Heart right ventricle (tissue), 16 donors: ENCODE data around the gene RGS12. TPM values are rescaled to one million over a fixed set of nuclear protein-coding genes. Genes with fewer than 3 reads are reported as not detected.

Source experiments
- ATAC-seq, 8 donors: fragments of 200-7000 bp; cut with Tn5 transposase; one replicate each; pipeline ENCODE4 v1.9.1; 2020; ENCODE audit warnings: mild to moderate bottlenecking in 8 of 8, moderate library complexity in 8 of 8, moderate number of reproducible peaks in 1 of 8
- DNase-seq, 2 donors: peaks; one replicate each; pipeline ENCODE4 v3.0.0-alpha.2; 2020
- H3K27ac ChIP-seq, 10 donors: fragments of 200-600 bp; sonication (generic) in 2 of 10; one replicate each; pipeline versions ENCODE4 v1.5.0 to v1.8.0; 2020 to 2022; ENCODE audit warnings: mild to moderate bottlenecking in 3 of 10
- H3K27me3 ChIP-seq, 7 donors: fragments of 200-600 bp; one replicate each; pipeline ENCODE4 v1.8.0; 2021 to 2022; ENCODE audit warnings: mild to moderate bottlenecking in 2 of 7
- H3K36me3 ChIP-seq, 9 donors: fragments of 200-600 bp; sonication (generic) in 1 of 9; one replicate each; pipeline versions ENCODE4 v1.5.0 to v1.8.0; 2020 to 2022; ENCODE audit warnings: mild to moderate bottlenecking in 2 of 9
- H3K4me1 ChIP-seq, 9 donors: fragments of 200-600 bp; sonication (generic) in 1 of 9; one replicate each; pipeline versions ENCODE4 v1.5.0 to v1.8.0; 2020 to 2022; ENCODE audit warnings: mild to moderate bottlenecking in 4 of 9
- H3K4me3 ChIP-seq, 10 donors: fragments of 200-600 bp; sonication (generic) in 2 of 10; one replicate each; pipeline versions ENCODE4 v1.5.0 to v1.8.0; 2020 to 2022; ENCODE audit warnings: mild to moderate bottlenecking in 7 of 10, moderate library complexity in 2 of 10
- H3K9me3 ChIP-seq, 11 donors: fragments of 200-600 bp in 10 of 11; sonication (generic) in 2 of 11; one replicate each; pipeline versions ENCODE4 v1.5.0 to v1.8.0; 2013 to 2022; ENCODE audit warnings: mild to moderate bottlenecking in 2 of 11, control low read depth in 1 of 11, moderate library complexity in 1 of 11
- CTCF ChIP-seq, 9 donors: fragments of 200-600 bp; sonication (generic) in 2 of 9; IDR thresholded peaks; one replicate each; pipeline versions ENCODE4 v1.5.0 to v1.8.0; 2021 to 2022; ENCODE audit warnings: antibody characterized with exemption in 9 of 9, mild to moderate bottlenecking in 5 of 9, moderate library complexity in 1 of 9
- WGBS, 2 donors: extraction: QIAGEN DNeasy Blood & Tissue Kit; methylation state at CpG; one replicate each; pipeline ENCODE4 v1.1.7; 2013; ENCODE audit warnings: inconsistent platforms in 1 of 2; 5-methylcytosine and 5-hydroxymethylcytosine counted together
- intact Hi-C, 10 donors: fragments of 100-400 bp; cut with DNase I; formaldehyde crosslinking; loops; one replicate each; pipeline versions ENCODE4 v1.11.1 to v1.14.2; 2022
- polyA plus RNA-seq, 2 donors: library from polyadenylated mRNA; stranded (reverse); fragments of 200-250 nt; gene quantifications; one replicate each; pipeline ENCODE4 v1.2.3, GENCODE V29; 2013
- total RNA-seq, 10 donors: library from RNA; stranded (reverse); fragmentation: NEBNext Ultra II Directional in 3 of 10; extraction: Animal tissue kit (Norgen Biotek cat#: 25700) in 3 of 10; gene quantifications; one replicate each; pipeline versions ENCODE4 v1.2.1 to v1.2.4, GENCODE V29; 2021 to 2023
- donor health status: Arrhythmogenic right ventricular cardiomyopathy.
- donor health status: ischemic (EF 13 %, LVEDD 7.1; RV severe dilation, severe dysfunction).
- donor health status: healthy with polysubstance abuse.
- donor health status: DM: no; HTN: yes; CAD: no.
- donor health status: DM: no; HTN: no; CAD: no.
- donor health status: ischemic (EF 25% LVEDD 6.9; RV normal size, moderate dysfunction).
- donor health status: ischemic (EF 25% LVEDD 5.7; RV mildly dilated, moderate dysfunction).
- donor health status: healthy.
- donor health status: DM: yes; HTN: yes; CAD: no.
- donor health status: Ischemic cardiomyopathy.
- donor health status: ischemic (EF 35%, LVEDD 5.7; RV mildly dilated, moderate dysfunction).
- donor health status: nonischemic (EF 11% LVEDD 7.7; RV severe dilation, severe dysfunction).
- donor health status: DM: yes; HTN: yes; CAD: no.
- donor health status: PGD.
- donor health status: ischemic (EF 29% LVEDD 5.4; RV normal size, mild dysfunction).
- donor health status: nonischemic (EF 23%, LVEDD 6.1; RV moderate dilation, normal function).

Gene RGS12
- total and polyA plus RNA-seq, 12 donors = 9.7 to 24.4 (median 13.1) TPM

GRCh38 chr4:3295837-3296624 lies 3.2 kb downstream of the RGS12 start:
- peaks cover 0 to 4% (median 0%) of the 10 kb centered on the region in 7 donors for H3K27me3 ChIP-seq
- no peak for TF ChIP-seq CTCF (IDR thresholded peaks at IDR 0.05)
- 90 to 92% methylated on average over 12 of the region's 12 CpGs for WGBS, 2 donors
- H3K4me3 ChIP-seq = no peak overlapping the region
- peaks cover 0 to 9% (median 0%) of the 10 kb centered on the region in 11 donors for H3K9me3 ChIP-seq
- no peak overlapping the region for H3K27ac ChIP-seq
- intact Hi-C loops = no loop called here
- H3K4me1 ChIP-seq = peaks cover 7 to 46% (median 30%) of the 10 kb centered on the region in 9 donors
- ATAC-seq = no peak
- no peak for DNase-seq
- no peaks in the 10 kb centered on the region for H3K36me3 ChIP-seq

- peaks cover 0 to 9% (median 0%) of the 10 kb centered on the region in 11 donors for H3K9me3 ChIP-seq
- H3K4me3 ChIP-seq = no peak overlapping the region
- no peak for TF ChIP-seq CTCF (IDR thresholded peaks at IDR 0.05)
- no peak overlapping the region for H3K27ac ChIP-seq
- no peak for DNase-seq
- WGBS, 2 donors = 90 to 95% methylated on average over 8 of the region's 8 CpGs
- no peak for ATAC-seq
- H3K36me3 ChIP-seq = no peaks in the 10 kb centered on the region
- intact Hi-C loops = no loop called here
- H3K27me3 ChIP-seq = peaks cover 0 to under 1% (median 0%) of the 10 kb centered on the region in 7 donors
- H3K4me1 ChIP-seq = peaks cover 7 to 46% (median 26%) of the 10 kb centered on the region in 9 donors
These were observed 3.8 kb downstream of the RGS12 start for GRCh38 chr4:3296651-3297050.

GRCh38 chr4:3297066-3297859 lies 4.4 kb downstream of the RGS12 start:
- H3K9me3 ChIP-seq = peaks cover 0 to 9% (median 0%) of the 10 kb centered on the region in 11 donors
- no peaks in the 10 kb centered on the region for H3K27me3 ChIP-seq
- no peak overlapping the region for H3K4me3 ChIP-seq
- H3K4me1 ChIP-seq = peaks cover 5 to 48% (median 25%) of the 10 kb centered on the region in 9 donors
- no peak for TF ChIP-seq CTCF (IDR thresholded peaks at IDR 0.05)
- H3K36me3 ChIP-seq = no peaks in the 10 kb centered on the region
- DNase-seq (no peak), ATAC-seq (no peak)
- 94 to 97% methylated on average over 13 of the region's 13 CpGs for WGBS, 2 donors
- intact Hi-C loops = no loop called here
- H3K27ac ChIP-seq = no peak overlapping the region

- Histone ChIP-seq H3K27me3 (no peaks in the 10 kb centered on the region), H3K4me1 (peaks cover 5 to 42% (median 26%) of the 10 kb centered on the region in 9 donors), H3K9me3 (peaks cover 0 to 9% (median 0%) of the 10 kb centered on the region in 11 donors), H3K27ac (no peak overlapping the region), H3K4me3 (no peak overlapping the region), H3K36me3 (no peaks in the 10 kb centered on the region)
- ATAC-seq = peak in 1 of 8 donors; percentile 30
- no peak for TF ChIP-seq CTCF (IDR thresholded peaks at IDR 0.05)
- intact Hi-C loops = no loop called here
- DNase-seq = no peak
- WGBS, 2 donors = 45 to 46% methylated on average over 9 of the region's 9 CpGs
These were observed 6.5 kb downstream of the RGS12 start for GRCh38 chr4:3299122-3299975.
